ENCODE data around the gene ZNF747. TPM values are rescaled to one million over a fixed set of nuclear protein-coding genes. Genes with fewer than 3 reads are reported as not detected.
"Not testable (repeated sequence)": the region's sequence is repeated elsewhere in the genome, so short reads cannot be mapped to it uniquely, and the experiment has no call there.

Gene ZNF747
- total and polyA plus RNA-seq, 7 donors: 6.0 to 15.5 (median 11.4) TPM

DNA sequence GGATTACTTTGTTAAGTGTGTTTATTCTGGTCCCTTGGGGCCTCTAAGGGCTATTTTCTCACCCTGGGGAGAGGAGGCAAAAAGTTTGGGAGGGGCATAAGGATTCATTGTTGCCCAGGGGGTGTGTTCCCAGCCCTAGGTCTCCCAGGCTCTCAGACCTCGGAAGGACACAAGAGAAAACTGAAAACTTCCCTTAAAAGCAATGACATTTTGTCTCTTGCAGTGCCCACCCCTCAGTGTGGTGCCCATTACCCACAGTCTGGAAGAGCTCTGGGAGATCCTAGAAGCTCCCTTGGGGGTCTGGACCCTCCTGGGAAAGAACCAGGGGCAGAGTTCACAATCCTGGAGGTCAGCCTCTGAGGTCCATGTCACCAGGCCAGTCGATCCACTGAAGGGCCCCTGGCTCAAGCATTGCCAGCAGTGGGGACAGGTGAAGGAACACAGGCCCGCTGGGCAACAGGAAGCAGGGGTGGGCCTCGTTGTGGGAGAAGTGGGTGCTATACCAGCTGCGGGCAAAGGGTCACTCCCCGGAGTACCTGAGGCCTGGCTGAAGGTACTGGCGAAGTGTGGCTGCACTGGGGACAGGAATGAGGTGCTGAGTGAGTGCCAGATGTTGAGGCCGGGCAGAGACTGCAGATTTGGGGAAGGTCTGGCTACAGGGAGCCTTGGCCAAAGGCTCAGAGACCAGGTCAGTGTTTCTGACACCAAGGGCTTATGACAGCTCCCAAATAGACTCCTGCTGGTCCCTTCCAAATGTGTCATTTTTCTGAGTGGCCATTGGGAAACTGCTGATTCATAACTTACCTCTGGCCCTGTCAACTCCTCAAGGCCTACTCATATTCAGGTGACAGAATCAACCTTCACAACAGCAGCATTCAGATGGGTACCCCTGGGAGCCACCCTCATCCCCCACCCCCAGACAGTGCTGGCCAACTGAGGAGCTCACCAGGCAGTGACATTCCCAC is 4.6 kb upstream of the ZNF747 start:
- TF ChIP-seq EP300 (IDR thresholded peaks at IDR 0.05) (no peak), POLR2A (IDR thresholded peaks at IDR 0.05) (no peak), POLR2AphosphoS5 (IDR thresholded peaks at IDR 0.05) (no peak)
- TF ChIP-seq, protein P1, sequence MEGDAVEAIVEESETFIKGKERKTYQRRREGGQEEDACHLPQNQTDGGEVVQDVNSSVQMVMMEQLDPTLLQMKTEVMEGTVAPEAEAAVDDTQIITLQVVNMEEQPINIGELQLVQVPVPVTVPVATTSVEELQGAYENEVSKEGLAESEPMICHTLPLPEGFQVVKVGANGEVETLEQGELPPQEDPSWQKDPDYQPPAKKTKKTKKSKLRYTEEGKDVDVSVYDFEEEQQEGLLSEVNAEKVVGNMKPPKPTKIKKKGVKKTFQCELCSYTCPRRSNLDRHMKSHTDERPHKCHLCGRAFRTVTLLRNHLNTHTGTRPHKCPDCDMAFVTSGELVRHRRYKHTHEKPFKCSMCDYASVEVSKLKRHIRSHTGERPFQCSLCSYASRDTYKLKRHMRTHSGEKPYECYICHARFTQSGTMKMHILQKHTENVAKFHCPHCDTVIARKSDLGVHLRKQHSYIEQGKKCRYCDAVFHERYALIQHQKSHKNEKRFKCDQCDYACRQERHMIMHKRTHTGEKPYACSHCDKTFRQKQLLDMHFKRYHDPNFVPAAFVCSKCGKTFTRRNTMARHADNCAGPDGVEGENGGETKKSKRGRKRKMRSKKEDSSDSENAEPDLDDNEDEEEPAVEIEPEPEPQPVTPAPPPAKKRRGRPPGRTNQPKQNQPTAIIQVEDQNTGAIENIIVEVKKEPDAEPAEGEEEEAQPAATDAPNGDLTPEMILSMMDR (IDR thresholded peaks at IDR 0.05): no peak
- Histone ChIP-seq H3K27ac (no peak overlapping the region), H3K36me3 (no peaks in the 10 kb centered on the region), H3K4me3 (no peak overlapping the region), H3K27me3 (no peaks in the 10 kb centered on the region), H3K4me1 (peaks cover 0 to 13% (median 11%) of the 10 kb centered on the region in 4 donors), H3K9me3 (no peaks in the 10 kb centered on the region)
- intact Hi-C loops (cut with DNase I): loop anchor here (5.0 kb wide), 1 partner anchor 93 kb away; no protein-coding TSS in a partner anchor
- WGBS, 2 donors: 67 to 83% methylated on average over 8 of the region's 8 CpGs
- no peak for DNase-seq

GRCh38 chr16:30536391-30537024 is 1.9 kb upstream of the ZNF747 start:
- whole genome bisulfite sequencing, 2 donors: 90 to 93% methylated on average over 13 of the region's 13 CpGs

GRCh38 chr16:30535777-30536190 is 1.1 kb upstream of the ZNF747 start:
- Histone ChIP-seq H3K27me3 (no peaks in the 10 kb centered on the region), H3K4me3 (peak overlapping the region; percentile 45 to 85 (median 66)), H3K9me3 (no peaks in the 10 kb centered on the region), H3K27ac (peak overlapping the region; percentile 89 to 97 (median 94)), H3K4me1 (peaks cover 0 to 31% (median 25%) of the 10 kb centered on the region in 4 donors), H3K36me3 (peaks cover 0 to 24% (median 8%) of the 10 kb centered on the region in 4 donors)
- WGBS, 2 donors: 28 to 35% methylated on average over 12 of the region's 12 CpGs
- no peak for TF ChIP-seq POLR2A (IDR thresholded peaks at IDR 0.05)
- TF ChIP-seq POLR2AphosphoS5 (IDR thresholded peaks at IDR 0.05): peak in 2 of 4 donors; percentile 16 to 17
- TF ChIP-seq, protein P1 (IDR thresholded peaks at IDR 0.05): peak in 3 of 4 experiments; percentile 41 to 56 (median 49)
- intact Hi-C loops (cut with DNase I): loop anchor here (1.0 to 5.0 kb wide), 3 partner anchors 22 to 105 kb away; partner anchors contain the start of gene DCTPP1
- DNase-seq: peak; percentile 90

More at GRCh38 chr16:30536391-30537024, 1.9 kb upstream of the ZNF747 start:
- H3K9me3 ChIP-seq, H3K27me3 ChIP-seq, H3K4me3 ChIP-seq, DNase-seq: not testable (repeated sequence)
- Histone ChIP-seq H3K4me1 (peaks cover 0 to 31% (median 25%) of the 10 kb centered on the region in 4 donors), H3K36me3 (peaks cover 0 to 17% (median 8%) of the 10 kb centered on the region in 4 donors), H3K27ac (peak overlapping the region in 2 of 4 donors; percentile 92 to 97)
- intact Hi-C loops (cut with DNase I): loop anchor here (5.0 kb wide), 1 partner anchor 96 kb away; no protein-coding TSS in a partner anchor

- intact Hi-C loops (cut with DNase I): loop anchor here (1.0 to 5.0 kb wide), 3 partner anchors 22 to 104 kb away; partner anchors contain the start of gene DCTPP1
- H3K27me3 ChIP-seq: no peaks in the 10 kb centered on the region
Measured at GRCh38 chr16:30535106-30535776, 583 bp upstream of the ZNF747 start.

More at GRCh38 chr16:30535106-30535776, 583 bp upstream of the ZNF747 start:
- no peak for DNase-seq
- Histone ChIP-seq H3K27ac (peak overlapping the region; percentile 89 to 97 (median 94)), H3K4me3 (peak overlapping the region; percentile 45 to 85 (median 66)), H3K36me3 (peaks cover 0 to 29% (median 8%) of the 10 kb centered on the region in 4 donors), H3K4me1 (peaks cover 0 to 31% (median 25%) of the 10 kb centered on the region in 4 donors), H3K9me3 (no peaks in the 10 kb centered on the region)
- WGBS, 2 donors: 3 to 8% methylated on average over 18 of the region's 18 CpGs
- no peak for TF ChIP-seq POLR2AphosphoS5 (IDR thresholded peaks at IDR 0.05)
- no peak for TF ChIP-seq EP300 (IDR thresholded peaks at IDR 0.05)
- TF ChIP-seq, protein P1 (IDR thresholded peaks at IDR 0.05): no peak
- TF ChIP-seq POLR2A (IDR thresholded peaks at IDR 0.05): no peak
